ENCODE data around the gene DBNDD1.

Gene DBNDD1

DNA sequence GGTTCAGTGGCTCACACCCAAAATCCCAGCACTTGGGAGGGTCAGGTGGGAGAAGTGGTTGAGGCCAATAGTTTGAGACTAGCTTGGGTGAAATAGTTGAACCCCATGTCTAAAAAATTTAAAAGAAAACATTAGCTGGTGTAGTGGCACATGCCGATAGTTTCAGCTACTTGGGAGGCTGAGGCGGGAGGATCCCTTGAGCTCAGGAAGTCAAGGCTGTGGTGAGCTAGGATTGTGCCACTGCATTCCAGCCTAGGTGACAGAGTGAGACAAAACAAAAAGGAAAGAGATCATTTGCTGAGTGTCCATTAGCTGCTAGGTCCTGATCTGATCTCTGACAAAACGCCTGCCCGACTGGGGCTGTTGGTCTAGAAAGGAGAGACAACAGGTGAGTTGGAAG lies 14.1 kb upstream of the DBNDD1 start:
- ChIA-PET CTCF (no interaction called here), POLR2A (interaction anchor here (1.0 kb wide), 1 partner anchor 10 kb away, joined by 3 read pairs; no protein-coding TSS in a partner anchor)

GRCh38 chr16:90032674-90033331 lies 13.5 kb upstream of the DBNDD1 start:
- no peak overlapping the region for H3K4me3 ChIP-seq (ENCODE audit: low read depth, low read length)
- H3K9me3 ChIP-seq (ENCODE audit: control insufficient read depth, insufficient read depth, low read depth, low read length), result no peaks in the 10 kb centered on the region
- TF ChIP-seq SETDB1 (IDR thresholded peaks at IDR 0.05; ENCODE audit: insufficient read length, low read length) (no peak), ZBTB21 (tag by site-specific recombination; IDR thresholded peaks at IDR 0.05) (no peak), ZNF394 (tag by site-specific recombination; IDR thresholded peaks at IDR 0.05; ENCODE audit: borderline replicate concordance) (no peak), ZNF112 (tag by site-specific recombination; IDR thresholded peaks at IDR 0.05) (no peak), YY2 (tag by site-specific recombination; IDR thresholded peaks at IDR 0.05) (no peak), ZFP37 (tag by site-specific recombination; IDR thresholded peaks at IDR 0.05) (no peak), INSM2 (tag by site-specific recombination; IDR thresholded peaks at IDR 0.05) (no peak), ZNF121 (tag by site-specific recombination; IDR thresholded peaks at IDR 0.05) (no peak), ZNF701 (tag by site-specific recombination; IDR thresholded peaks at IDR 0.05) (no peak), ZNF777 (tag by site-specific recombination; IDR thresholded peaks at IDR 0.05; ENCODE audit: borderline replicate concordance) (no peak), ZNF175 (tag by site-specific recombination; IDR thresholded peaks at IDR 0.05) (no peak)
- CTCF ChIA-PET, result interaction anchor here (0.6 kb wide), 1 partner anchor 11 kb away, joined by 3 read pairs; no protein-coding TSS in a partner anchor
- POLR2A ChIA-PET, result interaction anchor here (1.0 kb wide), 1 partner anchor 11 kb away, joined by 3 read pairs; no protein-coding TSS in a partner anchor
- peaks cover 4 to 82% of the 10 kb centered on the region in 2 experiments; a peak in 2 of 3 replicates for H3K36me3 ChIP-seq (ENCODE audit: control insufficient read depth in 2 of 2, insufficient read depth in 1 of 2, low read length in 2 of 2)
- no peaks in the 10 kb centered on the region for H3K4me1 ChIP-seq (ENCODE audit: control insufficient read depth, insufficient read depth, low read length)
- no peak overlapping the region for H3K27ac ChIP-seq (ENCODE audit: extremely low read depth, low read depth, low read length)

More for the DNA sequence above, 14.1 kb upstream of the DBNDD1 start:
- Histone ChIP-seq H3K9me3 (ENCODE audit: control insufficient read depth, insufficient read depth, low read depth, low read length) (no peaks in the 10 kb centered on the region), H3K36me3 (ENCODE audit: control insufficient read depth in 2 of 2, insufficient read depth in 1 of 2, low read length in 2 of 2) (peaks cover 4 to 86% of the 10 kb centered on the region in 2 experiments; a peak in 2 of 3 replicates), H3K27ac (ENCODE audit: extremely low read depth, low read depth, low read length) (no peak overlapping the region), H3K4me3 (ENCODE audit: low read depth, low read length) (no peak overlapping the region), H3K4me1 (ENCODE audit: control insufficient read depth, insufficient read depth, low read length) (no peaks in the 10 kb centered on the region)
- TF ChIP-seq ZNF548 (tag by site-specific recombination; IDR thresholded peaks at IDR 0.05), result no peak
- no peak for TF ChIP-seq BCL11A (tag by site-specific recombination; IDR thresholded peaks at IDR 0.05; ENCODE audit: low read depth)
- no peak for TF ChIP-seq HOXD13 (CRISPR knock-in tag; IDR thresholded peaks at IDR 0.05; ENCODE audit: borderline replicate concordance)
- TF ChIP-seq KLF10 (tag by site-specific recombination; IDR thresholded peaks at IDR 0.05), result no peak
- no peak for TF ChIP-seq ZNF2 (tag by site-specific recombination; IDR thresholded peaks at IDR 0.05)
- TF ChIP-seq ZNF239 (tag by site-specific recombination; IDR thresholded peaks at IDR 0.05), result no peak
- TF ChIP-seq SALL2 (tag by site-specific recombination; IDR thresholded peaks at IDR 0.05; ENCODE audit: borderline replicate concordance), result no peak
- no peak for TF ChIP-seq ZNF488 (tag by site-specific recombination; IDR thresholded peaks at IDR 0.05)
- TF ChIP-seq ZNF433 (tag by site-specific recombination; IDR thresholded peaks at IDR 0.05; ENCODE audit: low read depth), result no peak
- TF ChIP-seq GLI4 (tag by site-specific recombination; IDR thresholded peaks at IDR 0.05), result no peak
- TF ChIP-seq HOXA7 (CRISPR knock-in tag; IDR thresholded peaks at IDR 0.05; ENCODE audit: borderline replicate concordance), result no peak
- no peak for TF ChIP-seq ZSCAN16 (tag by site-specific recombination; IDR thresholded peaks at IDR 0.05)
- TF ChIP-seq OSR2 (tag by site-specific recombination; IDR thresholded peaks at IDR 0.05), result no peak
- no peak for TF ChIP-seq ZNF274 (IDR thresholded peaks at IDR 0.05; ENCODE audit: low read length)
- no peak for TF ChIP-seq ZNF274 (tag by site-specific recombination; IDR thresholded peaks at IDR 0.05; ENCODE audit: borderline replicate concordance)

Data from HEK293 (cell line).